ENCODE results near the gene ZNF398. TPM values are rescaled to one million over a fixed set of nuclear protein-coding genes. Genes with fewer than 3 reads are reported as not detected.

Gene ZNF398
- total and polyA plus RNA-seq, 9 of the 15 experiments (the other 6 are each of a cell fraction or from before 2014, with no cell fraction given), result 4.0 to 18.6 (median 10.4) TPM

DNA sequence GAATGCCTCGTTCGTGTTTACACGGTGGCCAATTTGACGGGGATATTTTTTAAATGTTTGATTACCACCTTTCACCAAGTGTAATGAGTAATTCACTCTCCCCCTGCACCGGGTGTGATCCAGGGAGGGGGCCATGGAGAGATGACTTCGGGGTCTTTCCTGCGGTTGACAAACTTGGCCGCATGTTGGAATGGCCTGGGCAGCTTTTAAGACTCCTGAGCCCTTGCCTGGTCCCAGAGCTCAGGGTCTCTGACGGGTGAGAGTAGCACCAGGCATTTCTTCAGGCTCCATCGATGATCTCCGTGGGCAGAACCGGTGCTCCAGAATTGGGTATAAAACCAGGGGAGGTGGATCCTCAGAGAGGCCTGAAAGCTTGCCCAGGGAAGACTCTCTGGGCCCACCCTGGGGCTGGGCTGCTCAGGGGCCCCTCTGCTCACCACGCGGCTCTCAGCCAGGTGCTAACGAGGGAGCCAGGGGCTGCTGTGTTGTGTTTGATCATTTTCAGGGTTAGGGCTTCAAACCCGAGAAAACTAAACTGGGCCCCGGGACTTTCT is 49.0 kb downstream of the ZNF398 start (continued):
- TF ChIP-seq, protein P1, sequence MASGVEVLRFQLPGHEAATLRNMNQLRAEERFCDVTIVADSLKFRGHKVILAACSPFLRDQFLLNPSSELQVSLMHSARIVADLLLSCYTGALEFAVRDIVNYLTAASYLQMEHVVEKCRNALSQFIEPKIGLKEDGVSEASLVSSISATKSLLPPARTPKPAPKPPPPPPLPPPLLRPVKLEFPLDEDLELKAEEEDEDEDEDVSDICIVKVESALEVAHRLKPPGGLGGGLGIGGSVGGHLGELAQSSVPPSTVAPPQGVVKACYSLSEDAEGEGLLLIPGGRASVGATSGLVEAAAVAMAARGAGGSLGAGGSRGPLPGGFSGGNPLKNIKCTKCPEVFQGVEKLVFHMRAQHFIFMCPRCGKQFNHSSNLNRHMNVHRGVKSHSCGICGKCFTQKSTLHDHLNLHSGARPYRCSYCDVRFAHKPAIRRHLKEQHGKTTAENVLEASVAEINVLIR (CRISPR knock-in tag; IDR thresholded peaks at IDR 0.05), result no peak

DNA sequence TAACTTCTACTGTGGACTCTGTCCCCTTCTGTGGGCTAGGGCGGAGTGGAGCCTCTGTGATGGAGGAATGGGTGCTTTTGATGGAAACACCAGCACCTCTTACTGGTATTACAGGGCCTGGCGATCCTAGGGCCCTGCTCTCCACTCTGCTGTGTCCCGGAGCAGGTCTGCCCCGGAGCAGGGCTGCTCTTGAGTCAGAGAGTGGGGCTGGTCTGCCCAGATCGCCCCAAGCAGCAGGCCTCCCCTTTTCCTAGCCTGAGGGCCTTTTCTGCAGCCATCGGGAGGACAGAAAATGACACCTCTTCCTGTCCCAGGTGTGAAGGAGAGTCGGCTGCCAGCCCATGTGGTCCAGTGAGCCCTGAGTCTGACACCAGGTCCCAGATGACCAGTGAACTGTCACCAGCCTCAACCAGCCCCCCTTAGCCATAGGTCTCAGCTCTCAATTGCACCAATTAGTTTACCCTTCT is 49.5 kb downstream of the ZNF398 start:
- POLR2A ChIA-PET, result interaction anchor here (1.7 to 2.7 kb wide), 4 partner anchors 9 to 16 kb away, joined by 5 to 18 read pairs (median 12); no protein-coding TSS in a partner anchor
- Histone ChIP-seq H3K27ac (ENCODE audit: extremely low read depth, low read depth, low read length) (peak overlapping the region; percentile 88), H4K20me1 (replicated peaks; ENCODE audit: control insufficient read depth, insufficient read depth, low read length) (peaks cover 6% of the 10 kb centered on the region; the same call in 1 of the 2 replicates), H3K79me2 (ENCODE audit: control insufficient read depth, insufficient read depth, low read length) (peaks cover 49% of the 10 kb centered on the region), H3K4me2 (ENCODE audit: insufficient read depth, low read length) (peak overlapping the region; percentile 93), H3K4me1 (replicated peaks in 1 of 2; ENCODE audit: control insufficient read depth in 2 of 2, insufficient read depth in 2 of 2, low read length in 2 of 2) (peaks cover 12 to 31% of the 10 kb centered on the region in 2 experiments; a peak in 4 of 5 replicates), H3K4me3 (peak overlapping the region; percentile 99), H2AFZ (ENCODE audit: low read depth, low read length) (0 out of 2 replicates have a peak overlapping the region, but pooled peaks have one; percentile 63), H3K27me3 (ENCODE audit: control insufficient read depth in 2 of 2, insufficient read depth in 2 of 2, low read length in 2 of 2) (no peaks in the 10 kb centered on the region), H3K9me3 (replicated peaks; ENCODE audit: control insufficient read depth, insufficient read depth, low read depth, low read length) (no peaks in the 10 kb centered on the region), H3K9ac (ENCODE audit: insufficient read depth in 1 of 2, low read depth in 2 of 2, low read length in 2 of 2) (peak overlapping the region; percentile 89 to 99), H3K9me1 (ENCODE audit: control insufficient read depth, insufficient read depth, low read length) (no peaks in the 10 kb centered on the region), H3K36me3 (ENCODE audit: control insufficient read depth, insufficient read depth, low read length) (peaks cover 48% of the 10 kb centered on the region)
- FAIRE-seq (peak; percentile 51), DNase-seq (ENCODE audit: extremely low read depth in 1 of 4, low spot score in 3 of 4) (peak in 3 of 4 experiments; percentile 44 to 53 (median 52)), ATAC-seq (peak; percentile 51)
- CTCF ChIA-PET (ENCODE audit: low intra/inter-chr PET ratio), result interaction anchor here (0.6 kb wide), 1 partner anchor 19 kb away, joined by 3 read pairs; no protein-coding TSS in a partner anchor
- BruUV-seq (replicated peaks), result TSS peak; percentile 43
- intact Hi-C loops (cut with micrococcal nuclease), result loop anchor here (5.0 kb wide), 4 partner anchors 69 to 301 kb away; partner anchors contain the start of genes ZNF425, ZNF746 and ZNF786
- WGBS (ENCODE audit: insufficient coverage, low coverage, missing lambda C conversion rate), result 6% methylated on average over 7 of the region's 7 CpGs
- in situ Hi-C loops (cut with MboI), result no loop called here
- TF ChIP-seq NRF1 (conservative IDR thresholded peaks at IDR 0.05 in 1 of 2, IDR thresholded peaks at IDR 0.05 in 1 of 2) (peak in 1 of 2 experiments; percentile 5; a peak in 1 of 4 replicates), SIN3A (IDR thresholded peaks at IDR 0.05; ENCODE audit: borderline replicate concordance in 2 of 2, control insufficient read depth in 1 of 2, low read depth in 2 of 2, low read length in 2 of 2) (0 out of 4 replicates have a peak, but pooled peaks of 1 of the 2 experiments have one; percentile 14), MTA1 (IDR thresholded peaks at IDR 0.05; ENCODE audit: borderline replicate concordance) (no peak), ZBTB7A (IDR thresholded peaks at IDR 0.05; ENCODE audit: borderline replicate concordance, control insufficient read depth, low read depth, low read length) (0 out of 2 replicates have a peak, but pooled peaks have one; percentile 5), SMARCB1 (IDR thresholded peaks at IDR 0.05; ENCODE audit: insufficient read length, low read depth) (no peak), TGIF2 (CRISPR knock-in tag; IDR thresholded peaks at IDR 0.05) (0 out of 2 replicates have a peak, but pooled peaks have one; percentile 61), ZNF584 (CRISPR knock-in tag; IDR thresholded peaks at IDR 0.05; ENCODE audit: low read depth) (no peak), CBX1 (IDR thresholded peaks at IDR 0.05; ENCODE audit: low read depth) (no peak), KDM4B (IDR thresholded peaks at IDR 0.05; ENCODE audit: borderline replicate concordance in 2 of 2, low read depth in 1 of 2) (no peak), TEAD4 (IDR thresholded peaks at IDR 0.05; ENCODE audit: low read length) (no peak), TEAD4 (CRISPR knock-in tag; IDR thresholded peaks at IDR 0.05; ENCODE audit: borderline replicate concordance) (0 out of 2 replicates have a peak, but pooled peaks have one; percentile 48)
- TF ChIP-seq, protein P2, sequence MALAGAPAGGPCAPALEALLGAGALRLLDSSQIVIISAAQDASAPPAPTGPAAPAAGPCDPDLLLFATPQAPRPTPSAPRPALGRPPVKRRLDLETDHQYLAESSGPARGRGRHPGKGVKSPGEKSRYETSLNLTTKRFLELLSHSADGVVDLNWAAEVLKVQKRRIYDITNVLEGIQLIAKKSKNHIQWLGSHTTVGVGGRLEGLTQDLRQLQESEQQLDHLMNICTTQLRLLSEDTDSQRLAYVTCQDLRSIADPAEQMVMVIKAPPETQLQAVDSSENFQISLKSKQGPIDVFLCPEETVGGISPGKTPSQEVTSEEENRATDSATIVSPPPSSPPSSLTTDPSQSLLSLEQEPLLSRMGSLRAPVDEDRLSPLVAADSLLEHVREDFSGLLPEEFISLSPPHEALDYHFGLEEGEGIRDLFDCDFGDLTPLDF (CRISPR knock-in tag; IDR thresholded peaks at IDR 0.05), result 0 out of 2 replicates have a peak, but pooled peaks have one; percentile 7
- TF ChIP-seq, protein P3, sequence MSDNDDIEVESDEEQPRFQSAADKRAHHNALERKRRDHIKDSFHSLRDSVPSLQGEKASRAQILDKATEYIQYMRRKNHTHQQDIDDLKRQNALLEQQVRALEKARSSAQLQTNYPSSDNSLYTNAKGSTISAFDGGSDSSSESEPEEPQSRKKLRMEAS (CRISPR knock-in tag; IDR thresholded peaks at IDR 0.05), result peak; percentile 57; the same call in 1 of the 2 replicates
- TF ChIP-seq, protein P4, sequence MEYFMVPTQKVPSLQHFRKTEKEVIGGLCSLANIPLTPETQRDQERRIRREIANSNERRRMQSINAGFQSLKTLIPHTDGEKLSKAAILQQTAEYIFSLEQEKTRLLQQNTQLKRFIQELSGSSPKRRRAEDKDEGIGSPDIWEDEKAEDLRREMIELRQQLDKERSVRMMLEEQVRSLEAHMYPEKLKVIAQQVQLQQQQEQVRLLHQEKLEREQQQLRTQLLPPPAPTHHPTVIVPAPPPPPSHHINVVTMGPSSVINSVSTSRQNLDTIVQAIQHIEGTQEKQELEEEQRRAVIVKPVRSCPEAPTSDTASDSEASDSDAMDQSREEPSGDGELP (CRISPR knock-in tag; IDR thresholded peaks at IDR 0.05; ENCODE audit: borderline replicate concordance), result 0 out of 2 replicates have a peak, but pooled peaks have one; percentile 6

Measured in K562 (cell line).